Mesenchymal stem cell (in vitro differentiated cells and primary cell): ENCODE results near the gene RIPK4.

Source experiments
- DNase-seq: peaks from one replicate; pipeline ENCODE4 v3.0.0-alpha.2; 2013
- H2AFZ ChIP-seq: one replicate; pipeline ENCODE4 v1.6.1; 2013; ENCODE audit warnings: low read depth, mild to moderate bottlenecking, control low read depth, inconsistent platforms, low read length, moderate library complexity
- H2AK5ac ChIP-seq: 2 replicates; pipeline ENCODE4 v1.6.1; 2013; ENCODE audit warnings: low read length, moderate library complexity, mild to moderate bottlenecking, inconsistent platforms; ENCODE audit not compliant: severe bottlenecking
- H2BK120ac ChIP-seq: one replicate; pipeline ENCODE4 v1.6.1; 2013; ENCODE audit warnings: low read depth, mild to moderate bottlenecking, inconsistent platforms, low read length, moderate library complexity
- H2BK12ac ChIP-seq, 2 experiments: one replicate each; pipeline ENCODE4 v1.6.1; 2013; ENCODE audit warnings: inconsistent platforms in 2 of 2, low read length in 2 of 2, mild to moderate bottlenecking in 2 of 2, moderate library complexity in 2 of 2, control low read depth in 1 of 2
- H2BK15ac ChIP-seq: one replicate; pipeline ENCODE4 v1.6.1; 2013; ENCODE audit warnings: mild to moderate bottlenecking, low read depth, inconsistent platforms; ENCODE audit not compliant: poor library complexity, severe bottlenecking
- H2BK5ac ChIP-seq: 2 replicates; pipeline ENCODE4 v1.6.1; 2013; ENCODE audit warnings: low read depth, mild to moderate bottlenecking, low read length, control low read depth, inconsistent platforms; ENCODE audit not compliant: poor library complexity, severe bottlenecking
- H3K14ac ChIP-seq, 2 experiments: one replicate each; pipeline ENCODE4 v1.6.1; 2013; ENCODE audit warnings: inconsistent platforms in 2 of 2, low read length in 2 of 2, control low read depth in 1 of 2, mild to moderate bottlenecking in 1 of 2, moderate library complexity in 1 of 2
- H3K18ac ChIP-seq, 2 experiments: one replicate each; pipeline ENCODE4 v1.6.1; 2013; ENCODE audit warnings: inconsistent platforms in 2 of 2, low read length in 2 of 2, control low read depth in 1 of 2, low read depth in 1 of 2, mild to moderate bottlenecking in 1 of 2
- H3K23ac ChIP-seq, 2 experiments: one replicate each; pipeline ENCODE4 v1.6.1; 2013; ENCODE audit warnings: inconsistent platforms in 2 of 2, low read length in 2 of 2, mild to moderate bottlenecking in 2 of 2, moderate library complexity in 2 of 2, control low read depth in 1 of 2
- H3K27ac ChIP-seq: 2 replicates; pipeline ENCODE4 v1.5.1; 2013; ENCODE audit warnings: mild to moderate bottlenecking, moderate library complexity, low read length, control low read depth, inconsistent platforms; ENCODE audit not compliant: poor library complexity, severe bottlenecking
- H3K27me3 ChIP-seq, 2 experiments: 2 replicates each; pipeline versions ENCODE4 v1.6.1 to v1.7.0; 2013; ENCODE audit warnings: low read length in 2 of 2, mild to moderate bottlenecking in 2 of 2, moderate library complexity in 2 of 2, control low read depth in 1 of 2, inconsistent platforms in 1 of 2; ENCODE audit not compliant: control insufficient read depth in 1 of 2, insufficient read depth in 1 of 2
- H3K36me3 ChIP-seq, 2 experiments: 2 replicates each; pipeline versions ENCODE4 v1.6.1 to v1.7.0; 2013; ENCODE audit warnings: low read length in 2 of 2, control low read depth in 1 of 2, inconsistent platforms in 1 of 2, low read depth in 1 of 2, mild to moderate bottlenecking in 1 of 2; ENCODE audit not compliant: insufficient read depth in 2 of 2, control insufficient read depth in 1 of 2
- H3K4ac ChIP-seq, 2 experiments: one replicate each; pipeline ENCODE4 v1.6.1; 2013; ENCODE audit warnings: inconsistent platforms in 2 of 2, low read length in 2 of 2, mild to moderate bottlenecking in 2 of 2, moderate library complexity in 2 of 2, control low read depth in 1 of 2, low read depth in 1 of 2
- H3K4me1 ChIP-seq: 2 replicates; pipeline ENCODE4 v1.6.1; 2013; ENCODE audit warnings: low read depth, low read length, control low read depth; ENCODE audit not compliant: control insufficient read depth, insufficient read depth
- H3K4me2 ChIP-seq: 2 replicates; pipeline ENCODE4 v1.6.1; 2013; ENCODE audit warnings: low read length, mild to moderate bottlenecking, inconsistent platforms; ENCODE audit not compliant: poor library complexity, severe bottlenecking
- H3K4me3 ChIP-seq, 2 experiments: 2 replicates each; pipeline versions ENCODE4 v1.5.1 to v1.7.0; 2013; ENCODE audit warnings: low read length in 2 of 2, mild to moderate bottlenecking in 2 of 2, control low read depth in 1 of 2, low read depth in 1 of 2; ENCODE audit not compliant: insufficient read depth in 1 of 2
- H3K79me1 ChIP-seq: replicated peaks from 2 replicates; pipeline ENCODE4 v1.6.1; 2013; ENCODE audit warnings: mild to moderate bottlenecking, control low read depth, low read length, inconsistent platforms; ENCODE audit not compliant: poor library complexity, severe bottlenecking
- H3K9ac ChIP-seq: 2 replicates; pipeline ENCODE4 v1.7.0; 2013; ENCODE audit warnings: mild to moderate bottlenecking, low read length, moderate library complexity
- H3K9me3 ChIP-seq: 2 replicates; pipeline ENCODE4 v1.7.0; 2013; ENCODE audit warnings: mild to moderate bottlenecking, low read length; ENCODE audit not compliant: control insufficient read depth
- H4K8ac ChIP-seq: one replicate; pipeline ENCODE4 v1.6.1; 2013; ENCODE audit warnings: inconsistent platforms, mild to moderate bottlenecking, low read length, moderate library complexity
- H4K91ac ChIP-seq: one replicate; pipeline ENCODE4 v1.6.1; 2013; ENCODE audit warnings: mild to moderate bottlenecking, low read length, inconsistent platforms
- WGBS: methylation state at CpG from one replicate; pipeline ENCODE4 v1.1.7; 2013; ENCODE audit warnings: mixed read lengths; 5-methylcytosine and 5-hydroxymethylcytosine counted together

RIPK4 gene

GRCh38 chr21:41740604-41741252 is 26.1 kb downstream of the RIPK4 start:
- H3K27me3 ChIP-seq = peaks cover 0 to 54% of the 10 kb centered on the region in 2 experiments
- no peak overlapping the region for H3K14ac ChIP-seq
- H2BK5ac ChIP-seq = no peak overlapping the region
- H3K4me1 ChIP-seq = no peaks in the 10 kb centered on the region
- no peak overlapping the region for H3K27ac ChIP-seq
- H3K23ac ChIP-seq = no peak overlapping the region
- no peak overlapping the region for H3K9ac ChIP-seq
- no peak overlapping the region for H4K91ac ChIP-seq
- no peak overlapping the region for H3K4me2 ChIP-seq
- 93% methylated on average over 41 of the region's 41 CpGs for WGBS
- H4K8ac ChIP-seq = no peak overlapping the region
- no peak overlapping the region for H3K4me3 ChIP-seq
- peaks cover 3% of the 10 kb centered on the region for H3K79me1 ChIP-seq
- peaks cover 25% of the 10 kb centered on the region for H3K9me3 ChIP-seq
- H2BK120ac ChIP-seq = no peak overlapping the region
- H2AFZ ChIP-seq = no peak overlapping the region
- no peak overlapping the region for H3K18ac ChIP-seq
- no peak for DNase-seq
- H2AK5ac ChIP-seq = no peak overlapping the region
- no peak overlapping the region for H3K4ac ChIP-seq
- no peak overlapping the region for H2BK15ac ChIP-seq
- H2BK12ac ChIP-seq = no peak overlapping the region
- H3K36me3 ChIP-seq = peaks cover 0 to 69% of the 10 kb centered on the region in 2 experiments

GRCh38 chr21:41739936-41740335 is 26.9 kb downstream of the RIPK4 start:
- H2BK12ac ChIP-seq = no peak overlapping the region
- no peak overlapping the region for H2BK5ac ChIP-seq
- no peak overlapping the region for H2BK15ac ChIP-seq
- peaks cover 0 to 58% of the 10 kb centered on the region in 2 experiments for H3K27me3 ChIP-seq
- no peak for DNase-seq
- no peak overlapping the region for H3K4me2 ChIP-seq
- no peak overlapping the region for H3K14ac ChIP-seq
- no peaks in the 10 kb centered on the region for H3K4me1 ChIP-seq
- no peak overlapping the region for H2AFZ ChIP-seq
- H3K23ac ChIP-seq = no peak overlapping the region
- peaks cover 25% of the 10 kb centered on the region for H3K9me3 ChIP-seq
- no peak overlapping the region for H3K27ac ChIP-seq
- H3K4me3 ChIP-seq = no peak overlapping the region
- H3K18ac ChIP-seq = no peak overlapping the region
- no peak overlapping the region for H4K91ac ChIP-seq
- peaks cover 3% of the 10 kb centered on the region for H3K79me1 ChIP-seq
- H2BK120ac ChIP-seq = no peak overlapping the region
- H2AK5ac ChIP-seq = no peak overlapping the region
- H3K4ac ChIP-seq = no peak overlapping the region
- peaks cover 0 to 61% of the 10 kb centered on the region in 2 experiments for H3K36me3 ChIP-seq
- 81% methylated on average over 9 of the region's 9 CpGs for WGBS
- no peak overlapping the region for H3K9ac ChIP-seq
- no peak overlapping the region for H4K8ac ChIP-seq

GRCh38 chr21:41739011-41739410 is 27.8 kb downstream of the RIPK4 start:
- Histone ChIP-seq H2BK12ac (no peak overlapping the region), H3K9ac (no peak overlapping the region), H3K27me3 (peaks cover 0 to 52% of the 10 kb centered on the region in 2 experiments), H3K36me3 (peaks cover 0 to 52% of the 10 kb centered on the region in 2 experiments), H4K8ac (no peak overlapping the region), H2AFZ (no peak overlapping the region), H3K9me3 (peaks cover 25% of the 10 kb centered on the region), H3K4me1 (no peaks in the 10 kb centered on the region), H4K91ac (no peak overlapping the region), H2BK5ac (no peak overlapping the region), H2BK120ac (no peak overlapping the region), H3K79me1 (peaks cover 3% of the 10 kb centered on the region), H3K14ac (no peak overlapping the region), H3K27ac (no peak overlapping the region), H3K23ac (no peak overlapping the region), H2BK15ac (no peak overlapping the region), H3K18ac (no peak overlapping the region), H3K4me2 (no peak overlapping the region), H3K4me3 (no peak overlapping the region), H3K4ac (no peak overlapping the region), H2AK5ac (no peak overlapping the region)
- no peak for DNase-seq
- 87% methylated on average over 12 of the region's 12 CpGs for WGBS

- Histone ChIP-seq H2BK12ac (no peak overlapping the region), H4K8ac (no peak overlapping the region), H3K4me3 (no peak overlapping the region), H3K4ac (no peak overlapping the region), H2BK120ac (no peak overlapping the region), H3K23ac (no peak overlapping the region), H2BK15ac (no peak overlapping the region), H3K4me1 (no peaks in the 10 kb centered on the region), H3K27ac (no peak overlapping the region), H3K9ac (no peak overlapping the region), H3K79me1 (peaks cover 3% of the 10 kb centered on the region), H3K18ac (no peak overlapping the region), H3K27me3 (peaks cover 0 to 51% of the 10 kb centered on the region in 2 experiments), H2AFZ (no peak overlapping the region), H3K4me2 (no peak overlapping the region), H3K14ac (no peak overlapping the region), H4K91ac (no peak overlapping the region), H2AK5ac (no peak overlapping the region), H3K36me3 (peaks cover 0 to 39% of the 10 kb centered on the region in 2 experiments), H3K9me3 (peaks cover 25% of the 10 kb centered on the region), H2BK5ac (no peak overlapping the region)
- DNase-seq = no peak
- WGBS = 59% methylated on average over 7 of the region's 9 CpGs
These were observed 29.1 kb downstream of the RIPK4 start for GRCh38 chr21:41737651-41738324.
